ENCODE results near the gene CCDC136.

Gene CCDC136

DNA sequence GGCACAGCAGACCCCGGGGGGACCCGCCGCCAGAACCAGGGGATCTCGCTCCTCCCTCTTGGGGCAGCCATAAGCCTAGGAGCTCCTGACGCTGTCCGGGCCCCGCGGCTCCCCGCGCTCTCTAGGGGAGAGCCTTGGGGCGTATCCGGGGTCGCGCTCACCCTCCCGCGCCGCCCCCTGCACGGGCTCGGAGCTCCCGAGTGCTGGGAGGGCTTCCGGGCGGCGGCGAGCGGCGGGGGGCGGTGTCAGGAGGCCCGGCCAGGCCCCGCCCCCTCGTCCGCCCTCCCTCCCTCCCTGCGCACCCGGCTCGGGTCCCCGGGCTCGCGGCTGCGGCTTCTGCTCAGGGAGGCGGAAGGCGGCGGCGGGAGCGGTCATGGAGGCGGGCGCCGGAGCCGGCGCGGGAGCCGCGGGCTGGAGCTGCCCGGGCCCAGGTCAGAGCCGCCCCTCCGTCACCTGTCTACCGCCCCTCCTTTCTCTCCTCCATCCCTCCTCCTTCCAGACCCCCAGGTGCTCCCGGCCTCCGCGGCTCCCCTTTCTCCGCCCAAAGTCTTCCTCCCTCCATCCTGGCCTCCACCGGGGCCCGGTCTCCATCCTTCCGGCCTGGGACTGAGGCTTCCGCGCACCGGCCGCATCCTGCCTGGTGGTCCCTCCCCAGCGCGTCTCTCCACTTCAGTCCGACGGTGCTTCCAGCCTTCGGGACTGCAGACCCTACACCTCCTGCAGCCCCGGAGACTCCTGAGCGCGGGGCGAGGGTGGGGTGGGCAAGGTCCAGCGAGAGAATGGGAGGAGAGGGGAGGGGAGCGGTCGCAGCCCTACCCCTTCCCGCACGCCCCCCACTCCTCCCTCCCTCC lies at the start of gene CCDC136:
Gene CCDC136, plus strand, starts transcription at position 848 of the 851 bp plus-strand sequence. CDS start 444 bp downstream, outside the sequence.
- DNase-seq (ENCODE audit: low read depth in 3 of 3, low spot score in 1 of 3): peak; percentile 27 to 66 (median 60)

DNA sequence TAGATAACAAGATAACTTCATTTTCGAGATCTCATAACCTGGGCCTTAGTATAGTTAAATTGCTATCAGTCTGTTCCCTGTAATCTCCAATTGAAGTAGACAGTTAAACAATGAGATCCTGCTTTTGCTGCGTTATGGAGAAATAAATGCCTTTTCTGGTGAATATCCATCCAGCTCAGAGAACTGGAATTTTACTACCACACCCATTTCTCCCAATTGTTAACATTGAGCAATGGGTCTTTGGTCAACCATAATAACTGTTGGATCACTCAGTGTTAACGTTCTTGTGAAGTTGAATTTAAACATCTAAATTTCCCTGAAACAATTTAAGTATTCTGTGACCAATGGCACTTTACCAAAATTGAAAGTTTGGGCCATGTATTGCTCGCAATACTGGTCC lies 49.6 kb upstream of the CCDC136 start:
- no peak for DNase-seq (ENCODE audit: low read depth in 3 of 3, low spot score in 1 of 3)

GRCh38 chr7:128743112-128743772 lies 48.5 kb upstream of the CCDC136 start:
- DNase-seq (ENCODE audit: low read depth in 3 of 3, low spot score in 1 of 3): no peak

DNA sequence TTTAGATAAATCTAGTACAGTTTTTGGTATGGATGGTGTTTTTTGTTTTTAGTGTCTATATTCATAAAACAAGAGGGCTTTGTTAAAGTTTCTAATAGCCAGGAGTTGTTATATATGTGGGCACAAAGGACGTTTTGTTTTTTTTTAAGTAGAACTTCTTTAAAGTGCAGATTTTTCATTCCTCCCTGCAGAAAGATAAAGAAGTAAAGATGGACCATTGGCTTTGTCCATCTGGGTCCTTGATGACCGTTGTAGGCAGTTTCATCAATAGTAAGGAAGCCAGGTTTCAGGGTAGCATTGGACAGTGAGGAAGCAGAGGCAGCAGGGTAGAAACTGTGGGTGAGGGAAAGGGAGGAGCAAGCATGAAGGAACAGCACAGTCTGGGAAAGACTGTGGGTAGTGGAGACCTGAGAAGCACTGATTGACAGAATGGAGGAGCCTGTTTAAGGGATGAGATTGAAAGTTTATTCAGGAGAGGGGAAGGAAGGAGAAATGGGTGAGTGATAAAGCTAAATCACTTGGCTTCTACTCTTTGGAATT lies 47.3 kb upstream of the CCDC136 start:
- no peak for DNase-seq (ENCODE audit: low read depth in 3 of 3, low spot score in 1 of 3)

DNA sequence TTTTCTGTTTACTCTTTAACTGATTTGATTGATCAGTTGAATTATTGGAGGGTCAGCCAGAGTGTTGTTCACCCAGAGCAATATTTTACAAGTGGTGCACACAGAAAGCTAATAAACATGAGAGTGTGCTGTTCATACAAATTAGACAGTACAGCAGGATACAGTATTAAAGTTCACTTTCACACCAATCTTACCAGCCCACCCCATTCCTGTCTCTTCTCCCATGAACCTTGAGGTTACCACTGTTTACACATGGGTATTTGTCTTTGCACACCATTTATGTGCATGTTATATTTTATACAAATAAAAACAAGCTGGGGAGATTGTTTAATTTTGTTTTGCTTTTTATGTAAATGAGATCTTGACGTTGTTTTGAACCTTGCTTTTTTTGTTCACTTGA lies 46.1 kb upstream of the CCDC136 start:
- DNase-seq (ENCODE audit: low read depth in 3 of 3, low spot score in 1 of 3): no peak

GRCh38 chr7:128747327-128748079 lies 44.3 kb upstream of the CCDC136 start:
- no peak for DNase-seq (ENCODE audit: low read depth in 3 of 3, low spot score in 1 of 3)

DNA sequence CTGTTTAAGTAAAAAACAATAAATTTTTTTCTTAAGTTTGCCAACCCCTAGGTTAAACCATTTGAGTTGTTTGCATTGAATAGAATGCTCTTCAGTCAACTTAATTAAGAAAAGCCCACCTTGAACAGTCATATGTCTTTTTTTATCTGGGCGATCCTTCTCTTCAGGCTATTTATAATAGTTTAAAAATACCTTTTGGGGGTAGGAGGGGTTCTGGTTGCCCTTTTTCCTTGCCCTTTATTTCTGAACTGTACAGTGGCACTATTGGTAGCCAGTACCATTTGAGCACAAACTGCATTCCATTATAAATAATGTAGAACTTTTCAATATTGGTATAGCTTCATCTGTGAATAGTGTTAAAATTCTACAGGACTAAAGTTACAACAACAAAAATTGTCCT lies 39.5 kb upstream of the CCDC136 start:
- DNase-seq (ENCODE audit: low read depth in 3 of 3, low spot score in 1 of 3): no peak

- no peak for DNase-seq (ENCODE audit: low read depth in 3 of 3, low spot score in 1 of 3)
These were observed 36.5 kb upstream of the CCDC136 start for GRCh38 chr7:128755075-128755818.

- no peak for DNase-seq (ENCODE audit: low read depth in 3 of 3, low spot score in 1 of 3)
These were observed 35.8 kb upstream of the CCDC136 start for GRCh38 chr7:128755819-128756476.

DNA sequence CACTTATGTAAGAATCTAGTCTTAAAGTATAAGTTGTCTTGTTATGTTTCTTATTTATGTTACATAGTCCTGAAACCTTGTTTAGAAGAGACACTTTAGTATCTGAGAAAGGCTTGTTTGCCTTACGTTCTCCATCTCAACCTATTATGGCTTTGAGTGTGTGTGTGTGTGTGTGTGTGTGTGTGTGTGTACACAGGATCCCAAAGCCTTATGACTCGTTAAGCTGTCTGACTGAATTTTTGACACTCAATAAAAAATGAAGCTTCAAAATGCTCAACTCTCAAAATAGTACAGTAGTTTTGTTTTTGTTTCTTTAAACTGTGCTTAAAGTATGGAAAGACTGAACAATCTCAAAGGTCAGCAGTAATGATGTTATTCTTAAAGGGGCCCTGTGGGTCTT lies 34.6 kb upstream of the CCDC136 start:
- DNase-seq (ENCODE audit: low read depth in 3 of 3, low spot score in 1 of 3): no peak

GRCh38 chr7:128758553-128758952 lies 33.2 kb upstream of the CCDC136 start:
- DNase-seq (ENCODE audit: low read depth in 3 of 3, low spot score in 1 of 3): no peak

GRCh38 chr7:128759242-128759641 lies 32.5 kb upstream of the CCDC136 start:
- no peak for DNase-seq (ENCODE audit: low read depth in 3 of 3, low spot score in 1 of 3)

- no peak for DNase-seq (ENCODE audit: low read depth in 3 of 3, low spot score in 1 of 3)
These were observed 28.2 kb upstream of the CCDC136 start for GRCh38 chr7:128763541-128763940.

- no peak for DNase-seq (ENCODE audit: low read depth in 3 of 3, low spot score in 1 of 3)
These were observed 24.2 kb upstream of the CCDC136 start for GRCh38 chr7:128767475-128768110.

- no peak for DNase-seq (ENCODE audit: low read depth in 3 of 3, low spot score in 1 of 3)
These were observed 21.5 kb upstream of the CCDC136 start for GRCh38 chr7:128770233-128770632.

- no peak for DNase-seq (ENCODE audit: low read depth in 3 of 3, low spot score in 1 of 3)
These were observed 18.2 kb upstream of the CCDC136 start for GRCh38 chr7:128773604-128774003.

- no peak for DNase-seq (ENCODE audit: low read depth in 3 of 3, low spot score in 1 of 3)
These were observed 17.6 kb upstream of the CCDC136 start for GRCh38 chr7:128774029-128774689.

DNA sequence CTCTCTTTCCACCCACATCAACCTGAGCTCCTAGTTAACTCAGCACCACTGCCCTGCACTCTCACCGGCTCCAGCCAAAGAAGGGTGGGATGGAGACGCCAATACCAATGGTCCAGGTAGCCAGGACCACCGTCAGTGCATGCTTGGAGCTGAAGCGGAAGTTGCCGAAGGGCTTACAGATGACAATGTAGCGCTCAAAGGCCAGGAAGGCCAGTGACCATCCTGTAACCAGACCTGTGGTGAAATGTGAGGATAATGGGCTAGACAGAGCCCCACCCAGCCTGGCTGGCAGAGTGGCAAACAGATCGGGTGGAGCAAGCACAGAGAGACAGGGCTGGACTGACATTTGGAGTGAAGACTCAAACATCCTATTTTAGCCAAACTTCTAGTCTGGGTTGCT lies 16.8 kb upstream of the CCDC136 start:
- no peak for DNase-seq (ENCODE audit: low read depth in 3 of 3, low spot score in 1 of 3)

GRCh38 chr7:128775744-128776474 lies 15.9 kb upstream of the CCDC136 start, which contains the start of gene OPN1SW:
Gene OPN1SW, minus strand, starts transcription at chr7:128775794. Its CDS starts 13 bp downstream, at chr7:128775781.
- no peak for DNase-seq (ENCODE audit: low read depth in 3 of 3, low spot score in 1 of 3)

Data from stimulated activated CD4-positive, alpha-beta T cell treated with anti-CD3 and anti-CD28 coated beads, TNF-alpha, amount 100 ng/mL, for 1 hour (primary cell).